Gastroesophageal sphincter (tissue), 4 donors: Measurements from ENCODE around the gene HAP1. TPM values are rescaled to one million over a fixed set of nuclear protein-coding genes. Genes with fewer than 3 reads are reported as not detected.

Source experiments
- ATAC-seq: fragments of 150-250 bp; one replicate; pipeline ENCODE4 v1.9.1; 2016; ENCODE audit warnings: mild to moderate bottlenecking, moderate library complexity
- H3K27ac ChIP-seq, 4 donors: fragments of 200-600 bp; sonication (generic) in 3 of 4; 1 replicate in 3 of 4; 2 replicates in 1 of 4; pipeline ENCODE4 v1.5.1; 2016 to 2019
- H3K27me3 ChIP-seq: fragments of 200-600 bp; sonication (generic); one replicate; pipeline ENCODE4 v1.5.1; 2019
- H3K36me3 ChIP-seq, 2 donors: fragments of 200-600 bp; sonication (generic); one replicate each; pipeline ENCODE4 v1.5.1; 2019; ENCODE audit warnings: control low read depth in 1 of 2
- H3K4me1 ChIP-seq, 3 donors: fragments of 200-600 bp; sonication (generic); 1 replicate in 2 of 3; 2 replicates in 1 of 3; pipeline ENCODE4 v1.5.1; 2016 to 2019; ENCODE audit warnings: control low read depth in 2 of 3
- H3K4me3 ChIP-seq, 2 donors: fragments of 200-600 bp; sonication (generic); one replicate each; pipeline ENCODE4 v1.5.1; 2019; ENCODE audit warnings: mild to moderate bottlenecking in 1 of 2, moderate library complexity in 1 of 2
- H3K9me3 ChIP-seq, 3 donors: fragments of 200-600 bp; sonication (generic); one replicate each; pipeline ENCODE4 v1.5.1; 2017 to 2019; ENCODE audit warnings: control low read depth in 2 of 3
- CTCF ChIP-seq, 4 experiments: fragments of 200-600 bp in 2 of 4; fragments of 450-650 bp in 2 of 4; sonication (generic) in 1 of 4; IDR thresholded peaks; one replicate each; pipeline ENCODE4 v1.5.1; 2017 to 2019; ENCODE audit warnings: antibody characterized with exemption in 4 of 4, mild to moderate bottlenecking in 2 of 4, moderate library complexity in 2 of 4
- EP300 ChIP-seq: sonication (generic); formaldehyde crosslinking; IDR thresholded peaks from one replicate; pipeline ENCODE4 v1.6.1; 2017; ENCODE audit warnings: antibody characterized with exemption, mild to moderate bottlenecking
- POLR2A ChIP-seq, 2 donors: fragments of 450-650 bp; IDR thresholded peaks; one replicate each; pipeline ENCODE4 v1.6.1; 2017; ENCODE audit warnings: antibody characterized with exemption in 2 of 2, mild to moderate bottlenecking in 2 of 2, moderate library complexity in 1 of 2
- POLR2AphosphoS5 ChIP-seq: sonication (generic); formaldehyde crosslinking; IDR thresholded peaks from one replicate; pipeline ENCODE4 v1.6.1; 2017; ENCODE audit warnings: antibody characterized with exemption
- WGBS, 2 donors: methylation state at CpG; one replicate each; pipeline ENCODE4 v1.1.5; 2018; ENCODE audit warnings: low coverage in 1 of 2; 5-methylcytosine and 5-hydroxymethylcytosine counted together
- total RNA-seq, 4 donors: library from RNA; depleted of rRNA; stranded (reverse); fragments of >200 nt; gene quantifications; one replicate each; pipeline ENCODE4 v1.1.0, GENCODE V29; 2016

The HAP1 gene
- total RNA-seq, 4 donors from 2014 or later, result 0.54 TPM; not detected in 3

GRCh38 chr17:41737680-41738023 is 3.2 kb upstream of the HAP1 start:
- Histone ChIP-seq H3K4me1 (peaks cover 0 to 29% (median 16%) of the 10 kb centered on the region in 3 donors), H3K4me3 (no peak overlapping the region), H3K36me3 (no peaks in the 10 kb centered on the region), H3K9me3 (no peaks in the 10 kb centered on the region), H3K27me3 (peaks cover 57% of the 10 kb centered on the region), H3K27ac (no peak overlapping the region)
- no peak for TF ChIP-seq POLR2AphosphoS5
- no peak for TF ChIP-seq POLR2A (IDR thresholded peaks at IDR 0.05)
- TF ChIP-seq CTCF (IDR thresholded peaks at IDR 0.05), result no peak
- TF ChIP-seq EP300, result no peak
- 20 to 33% methylated on average over 3 of the region's 5 CpGs for WGBS, 2 donors
- ATAC-seq, result no peak

- no peaks in the 10 kb centered on the region for H3K36me3 ChIP-seq
- H3K27me3 ChIP-seq, result peaks cover 62% of the 10 kb centered on the region
- WGBS, 2 donors, result 28 to 66% methylated on average over 2 to 11 of the region's 17 CpGs
Observed at GRCh38 chr17:41736983-41737679, 2.7 kb upstream of the HAP1 start.

GRCh38 chr17:41735744-41736143 is 1.3 kb upstream of the HAP1 start:
- 71 to 80% methylated on average over 1 to 4 of the region's 4 CpGs for WGBS, 2 donors
- Histone ChIP-seq H3K4me1 (peaks cover 0 to 29% (median 16%) of the 10 kb centered on the region in 3 donors), H3K9me3 (no peaks in the 10 kb centered on the region), H3K4me3 (no peak overlapping the region), H3K27ac (no peak overlapping the region), H3K36me3 (no peaks in the 10 kb centered on the region), H3K27me3 (peaks cover 76% of the 10 kb centered on the region)
- no peak for ATAC-seq
- TF ChIP-seq CTCF (IDR thresholded peaks at IDR 0.05) (no peak), POLR2A (IDR thresholded peaks at IDR 0.05) (no peak), EP300 (no peak), POLR2AphosphoS5 (no peak)

More at GRCh38 chr17:41736983-41737679, 2.7 kb upstream of the HAP1 start:
- TF ChIP-seq EP300 (no peak), POLR2A (IDR thresholded peaks at IDR 0.05) (no peak), CTCF (IDR thresholded peaks at IDR 0.05) (no peak), POLR2AphosphoS5 (no peak)
- H3K9me3 ChIP-seq, result no peaks in the 10 kb centered on the region
- no peak for ATAC-seq
- H3K27ac ChIP-seq, result no peak overlapping the region
- H3K4me3 ChIP-seq, result no peak overlapping the region
- H3K4me1 ChIP-seq, result peaks cover 0 to 29% (median 16%) of the 10 kb centered on the region in 3 donors

- no peak for TF ChIP-seq POLR2AphosphoS5
- no peak for TF ChIP-seq CTCF (IDR thresholded peaks at IDR 0.05)
- TF ChIP-seq EP300, result no peak
- no peak for TF ChIP-seq POLR2A (IDR thresholded peaks at IDR 0.05)
- no peaks in the 10 kb centered on the region for H3K36me3 ChIP-seq
- 0 to 7% methylated on average over 13 to 14 of the region's 23 CpGs for WGBS, 2 donors
- peaks cover 0 to 29% (median 16%) of the 10 kb centered on the region in 3 donors for H3K4me1 ChIP-seq
- no peak overlapping the region for H3K27ac ChIP-seq
- no peak for ATAC-seq
- H3K4me3 ChIP-seq, result peak overlapping the region in 1 of 2 donors; percentile 49
- no peaks in the 10 kb centered on the region for H3K9me3 ChIP-seq
- peaks cover 84% of the 10 kb centered on the region for H3K27me3 ChIP-seq
Observed at GRCh38 chr17:41734949-41735313, 488 bp upstream of the HAP1 start.
